Kidney (tissue), 22 donors: ENCODE measurements around the gene CALHM2. TPM values are rescaled to one million over a fixed set of nuclear protein-coding genes. Genes with fewer than 3 reads are reported as not detected.

Experiments
- DNase-seq, 5 donors: peaks; one replicate each; pipeline ENCODE4 v3.0.0-alpha.2; 2013 to 2020
- FAIRE-seq: peaks from 2 replicates; lab custom pipeline; 2012; peaks lifted over from hg19 to GRCh38; lab: Jason Lieb, UNC
- H3K27ac ChIP-seq, 2 donors: one replicate each; pipeline ENCODE4 v1.7.0; 2013; ENCODE audit warnings: low read depth in 2 of 2, low read length in 2 of 2, inconsistent platforms in 1 of 2
- H3K27me3 ChIP-seq: one replicate; pipeline ENCODE4 v1.7.1; 2013; ENCODE audit warnings: low read length, inconsistent platforms; ENCODE audit not compliant: control insufficient read depth, insufficient read depth
- H3K36me3 ChIP-seq, 3 donors: one replicate each; pipeline versions ENCODE4 v1.7.0 to v1.7.1; 2013; ENCODE audit warnings: low read length in 3 of 3, control low read depth in 1 of 3, inconsistent platforms in 1 of 3; ENCODE audit not compliant: insufficient read depth in 3 of 3, control insufficient read depth in 2 of 3
- H3K4me1 ChIP-seq, 3 donors: one replicate each; pipeline versions ENCODE4 v1.7.0 to v1.7.1; 2013; ENCODE audit warnings: low read length in 3 of 3, inconsistent platforms in 1 of 3, low read depth in 1 of 3; ENCODE audit not compliant: control insufficient read depth in 2 of 3, insufficient read depth in 2 of 3
- H3K4me3 ChIP-seq, 3 donors: one replicate each; pipeline versions ENCODE4 v1.7.0 to v1.8.1; 2013; ENCODE audit warnings: low read length in 3 of 3, control low read depth in 1 of 3, inconsistent platforms in 1 of 3
- H3K9ac ChIP-seq, 3 donors: one replicate each; pipeline versions ENCODE4 v1.7.0 to v1.7.1; 2013; ENCODE audit warnings: low read length in 3 of 3, control low read depth in 1 of 3, inconsistent platforms in 1 of 3
- H3K9me3 ChIP-seq, 3 donors: one replicate each; pipeline versions ENCODE4 v1.7.0 to v1.7.1; 2013; ENCODE audit warnings: low read length in 3 of 3, control low read depth in 1 of 3, inconsistent platforms in 1 of 3; ENCODE audit not compliant: control insufficient read depth in 2 of 3, insufficient read depth in 1 of 3
- intact Hi-C: fragments of 100-400 bp; cut with DNase I; formaldehyde crosslinking; loops from one replicate; pipeline ENCODE4 v1.11.1; 2022
- long read RNA-seq, 10 donors: library from polyadenylated mRNA in 1 of 10; unstranded in 1 of 10; transcript quantifications; one replicate each; pipeline ENCODE4 v2.0.0 and lab custom pipeline, GENCODE V29; 2021 to 2026
- polyA plus RNA-seq: library from polyadenylated mRNA; stranded (reverse); fragments of 350-450 nt; fragmentation: Illumina TruSeq; extraction: RNeasy Lipid Tissue Mini Kit (QIAGEN cat#74804); gene quantifications from one replicate; pipeline ENCODE4 v1.2.3, GENCODE V29; 2014; ENCODE audit warnings: low read depth, low replicate concordance; ENCODE audit not compliant: insufficient read depth
- total RNA-seq: library from RNA; stranded (reverse); fragmentation: NEBNext Ultra II Directional; extraction: Animal tissue kit (Norgen Biotek cat#: 25700); gene quantifications from one replicate; pipeline ENCODE4 v1.2.1, GENCODE V29; 2021
- TF ChIP-seq, protein P1 (sequence below): IDR thresholded peaks from 3 replicates; pipeline ENCODE4 v1.5.1; 2012; ENCODE audit warnings: mild to moderate bottlenecking, moderate library complexity, borderline replicate concordance; ENCODE audit not compliant: insufficient read depth; ENCODE audit errors: extremely low read depth
- donor health status: control.
- donor health status: control.
- donor health status: control.
- donor health status: control.
- donor health status: control.
- donor health status: DM: yes; HTN: yes; CAD: no.
- donor health status: Normal renal cell carcinoma (clear cell type).

CALHM2 gene, protein sequence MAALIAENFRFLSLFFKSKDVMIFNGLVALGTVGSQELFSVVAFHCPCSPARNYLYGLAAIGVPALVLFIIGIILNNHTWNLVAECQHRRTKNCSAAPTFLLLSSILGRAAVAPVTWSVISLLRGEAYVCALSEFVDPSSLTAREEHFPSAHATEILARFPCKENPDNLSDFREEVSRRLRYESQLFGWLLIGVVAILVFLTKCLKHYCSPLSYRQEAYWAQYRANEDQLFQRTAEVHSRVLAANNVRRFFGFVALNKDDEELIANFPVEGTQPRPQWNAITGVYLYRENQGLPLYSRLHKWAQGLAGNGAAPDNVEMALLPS
- total RNA-seq: 26.0 TPM
- polyA plus RNA-seq: 8.0 TPM
- long read RNA-seq, donor 1: 0 reads
- long read RNA-seq, donor 2, partial matches to known transcripts: 0 of 3 reads
- long read RNA-seq, donor 2, other reads (novel, unspliced or antisense): 0 of 3 reads
- long read RNA-seq, donor 3, partial matches to known transcripts: 0 of 2 reads
- long read RNA-seq, donor 3, other reads (novel, unspliced or antisense): 0 of 2 reads
- long read RNA-seq, donor 4, partial matches to known transcripts: 0 of 1 reads
- long read RNA-seq, donor 4, other reads (novel, unspliced or antisense): 0 of 1 reads
- long read RNA-seq, donor 5: 0 reads
- long read RNA-seq, donor 6: 0 reads
- long read RNA-seq, donor 7, partial matches to known transcripts: 6 of 26 reads
- long read RNA-seq, donor 7, other reads (novel, unspliced or antisense): 13 of 26 reads
- long read RNA-seq, donor 8, partial matches to known transcripts: 0 of 2 reads
- long read RNA-seq, donor 8, other reads (novel, unspliced or antisense): 0 of 2 reads
- long read RNA-seq, donor 9: 0 reads
- long read RNA-seq, donor 10, partial matches to known transcripts: 0 of 2 reads
- long read RNA-seq, donor 10, other reads (novel, unspliced or antisense): 0 of 2 reads

DNA sequence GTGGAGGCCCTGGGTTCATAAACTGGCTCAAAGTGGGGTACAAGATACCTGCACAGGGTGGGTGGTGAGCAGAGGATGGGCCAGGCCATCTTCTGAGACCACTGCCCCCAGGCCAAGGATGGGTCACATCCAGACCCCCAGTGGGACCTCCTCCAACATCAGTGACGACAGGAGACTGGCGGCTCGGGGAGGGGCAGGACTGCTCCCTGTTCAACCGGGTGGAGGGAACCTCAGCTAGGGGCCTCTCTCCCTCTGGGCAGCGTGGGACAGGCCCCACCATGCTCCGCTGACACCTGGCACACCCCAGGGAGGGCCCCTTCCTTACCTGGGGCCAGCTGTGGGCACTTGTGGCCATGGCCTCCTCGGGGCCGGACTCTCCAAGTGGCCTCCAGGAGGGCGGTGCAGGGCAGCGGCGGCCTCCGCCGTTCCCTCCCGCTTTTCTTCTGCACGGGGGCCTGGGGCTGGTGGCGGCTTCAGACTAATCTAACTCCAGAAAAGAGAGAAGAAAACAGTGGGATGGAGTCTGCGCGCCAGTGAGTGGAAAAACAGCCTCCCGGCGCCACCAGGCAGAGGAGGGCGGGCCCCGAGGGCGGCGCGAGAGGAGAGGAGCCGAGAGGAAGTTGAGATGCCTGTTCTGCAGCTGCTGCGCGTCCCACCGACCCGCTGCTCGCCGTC is at the start of gene CALHM2:
CALHM2 (minus strand) TSS at position 540 of the 675 bp plus-strand sequence. CDS start 2,429 bp downstream, outside the sequence.
- FAIRE-seq: no peak
- TF ChIP-seq, protein P1, sequence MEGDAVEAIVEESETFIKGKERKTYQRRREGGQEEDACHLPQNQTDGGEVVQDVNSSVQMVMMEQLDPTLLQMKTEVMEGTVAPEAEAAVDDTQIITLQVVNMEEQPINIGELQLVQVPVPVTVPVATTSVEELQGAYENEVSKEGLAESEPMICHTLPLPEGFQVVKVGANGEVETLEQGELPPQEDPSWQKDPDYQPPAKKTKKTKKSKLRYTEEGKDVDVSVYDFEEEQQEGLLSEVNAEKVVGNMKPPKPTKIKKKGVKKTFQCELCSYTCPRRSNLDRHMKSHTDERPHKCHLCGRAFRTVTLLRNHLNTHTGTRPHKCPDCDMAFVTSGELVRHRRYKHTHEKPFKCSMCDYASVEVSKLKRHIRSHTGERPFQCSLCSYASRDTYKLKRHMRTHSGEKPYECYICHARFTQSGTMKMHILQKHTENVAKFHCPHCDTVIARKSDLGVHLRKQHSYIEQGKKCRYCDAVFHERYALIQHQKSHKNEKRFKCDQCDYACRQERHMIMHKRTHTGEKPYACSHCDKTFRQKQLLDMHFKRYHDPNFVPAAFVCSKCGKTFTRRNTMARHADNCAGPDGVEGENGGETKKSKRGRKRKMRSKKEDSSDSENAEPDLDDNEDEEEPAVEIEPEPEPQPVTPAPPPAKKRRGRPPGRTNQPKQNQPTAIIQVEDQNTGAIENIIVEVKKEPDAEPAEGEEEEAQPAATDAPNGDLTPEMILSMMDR: no peak
- DNase-seq: peak in 4 of 5 donors; percentile 76 to 92 (median 88)
- Histone ChIP-seq H3K4me3 (peak within 1 kb of the TSS; percentile 37 to 71 (median 59)), H3K9ac (peak within 1 kb of the TSS; percentile 16 to 58 (median 17)), H3K9me3 (no peaks in the 10 kb centered on the region), H3K27me3 (no peaks in the 10 kb centered on the region), H3K4me1 (peaks cover 0 to 22% (median 0%) of the 10 kb centered on the region in 3 donors), H3K36me3 (peaks cover 0 to 4% (median 0%) of the 10 kb centered on the region in 3 donors), H3K27ac (peak within 1 kb of the TSS; percentile 57 to 62)
- intact Hi-C loops: no loop called here

DNA sequence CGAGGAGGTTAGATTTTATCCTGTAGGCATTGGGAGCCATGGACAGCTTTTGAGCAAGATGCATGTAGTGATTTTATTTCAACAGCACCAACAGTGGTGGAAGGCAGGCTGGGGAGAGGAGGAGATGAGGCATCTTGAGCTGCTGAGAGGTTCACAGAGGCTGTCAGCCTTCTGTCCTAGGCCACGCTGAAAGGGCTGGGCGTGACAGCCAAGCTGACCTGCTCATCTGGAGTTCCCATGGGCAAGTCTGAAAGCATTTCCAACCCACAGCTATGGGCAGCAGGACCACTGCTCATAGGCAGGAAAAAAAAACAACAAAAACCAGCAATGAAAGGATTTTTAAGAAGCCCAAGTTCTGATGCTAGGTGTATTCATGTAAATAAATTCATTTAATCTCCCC is 49.0 kb upstream of the CALHM2 start:
- Histone ChIP-seq H3K9me3 (no peaks in the 10 kb centered on the region), H3K9ac (no peak overlapping the region), H3K4me1 (no peaks in the 10 kb centered on the region), H3K36me3 (no peaks in the 10 kb centered on the region), H3K27ac (no peak overlapping the region), H3K4me3 (no peak overlapping the region), H3K27me3 (peaks cover 3% of the 10 kb centered on the region)
- DNase-seq: peak in 2 of 5 donors; percentile 8 to 20
- no peak for FAIRE-seq
- intact Hi-C loops: no loop called here
- TF ChIP-seq, protein P1: no peak

DNA sequence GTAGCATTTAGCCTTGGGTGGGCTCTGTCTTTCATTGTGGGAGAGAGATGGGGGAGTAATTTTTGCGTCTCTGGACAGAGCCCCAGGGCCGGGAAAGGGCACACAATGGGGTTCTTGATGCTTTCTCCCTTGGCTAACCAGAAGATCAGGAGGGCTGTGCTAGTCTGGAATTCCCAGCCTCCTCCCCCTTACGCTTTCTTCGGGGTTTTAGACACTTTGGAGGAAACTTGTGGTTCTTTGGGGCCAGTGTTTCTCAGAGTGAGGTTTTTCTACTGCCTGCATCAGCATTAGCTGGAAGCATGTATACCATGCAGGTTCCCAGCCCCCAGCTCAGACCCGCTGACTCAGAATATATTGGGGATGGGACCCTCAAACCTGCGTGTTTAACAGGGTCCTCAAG is 48.3 kb upstream of the CALHM2 start:
- Histone ChIP-seq H3K9me3 (no peaks in the 10 kb centered on the region), H3K9ac (no peak overlapping the region), H3K27me3 (peaks cover 3% of the 10 kb centered on the region), H3K4me1 (no peaks in the 10 kb centered on the region), H3K27ac (no peak overlapping the region), H3K36me3 (no peaks in the 10 kb centered on the region), H3K4me3 (no peak overlapping the region)
- intact Hi-C loops: no loop called here
- TF ChIP-seq, protein P1: no peak
- FAIRE-seq (no peak), DNase-seq (peak in 1 of 5 donors; percentile 25)
